ENCODE results near the gene SHROOM3. TPM values are rescaled to one million over a fixed set of nuclear protein-coding genes. Genes with fewer than 3 reads are reported as not detected.

Gene SHROOM3
- total RNA-seq, 1 experiment from 2014 or later, result 27.6 TPM

GRCh38 chr4:76420188-76420761 lies 14.8 kb upstream of the SHROOM3 start:
- Histone ChIP-seq H2BK5ac (ENCODE audit: insufficient read length, low read length) (no peak overlapping the region), H4K20me1 (ENCODE audit: control insufficient read depth, insufficient read depth, insufficient read length) (no peaks in the 10 kb centered on the region), H3K23ac (ENCODE audit: insufficient read length, low read depth, low read length) (no peak overlapping the region), H2AK5ac (ENCODE audit: insufficient read length, low read length) (no peak overlapping the region), H3K9ac (ENCODE audit: extremely low read depth, insufficient read length, low read length) (no peak overlapping the region), H3K4me1 (ENCODE audit: insufficient read depth, low read length) (no peaks in the 10 kb centered on the region), H3K27ac (ENCODE audit: insufficient read length, low read depth, low read length) (no peak overlapping the region), H3K4ac (ENCODE audit: low read depth, low read length) (no peak overlapping the region), H4K91ac (ENCODE audit: insufficient read length, low read depth, low read length) (no peak overlapping the region), H3K56ac (ENCODE audit: insufficient read length, low read depth, low read length) (no peak overlapping the region), H2BK120ac (ENCODE audit: low read depth, low read length, poor library complexity, severe bottlenecking) (no peak overlapping the region), H3K18ac (ENCODE audit: insufficient read length, low read depth, low read length) (no peak overlapping the region), H4K8ac (replicated peaks; ENCODE audit: insufficient read length, low read depth, low read length) (no peak overlapping the region), H2BK12ac (ENCODE audit: insufficient read length, low read depth, low read length) (no peak overlapping the region), H3K14ac (ENCODE audit: insufficient read depth, low read length) (no peak overlapping the region), H3K79me2 (ENCODE audit: insufficient read depth, low read length) (no peaks in the 10 kb centered on the region), H3K9me3 (ENCODE audit: control insufficient read depth, low read depth, low read length) (peaks cover 5% of the 10 kb centered on the region), H2AFZ (ENCODE audit: low read length) (no peak overlapping the region), H4K5ac (ENCODE audit: insufficient read length, low read depth, low read length) (no peak overlapping the region), H2BK20ac (ENCODE audit: low read depth, low read length, poor library complexity, severe bottlenecking) (no peak overlapping the region), H3K4me2 (ENCODE audit: insufficient read depth, insufficient read length, low read length) (no peak overlapping the region), H3T11ph (ENCODE audit: low read length) (no peak overlapping the region), H2BK15ac (ENCODE audit: low read depth, low read length) (no peak overlapping the region), H3K79me1 (ENCODE audit: insufficient read depth, low read depth, low read length, poor library complexity, severe bottlenecking) (no peaks in the 10 kb centered on the region), H3K23me2 (ENCODE audit: insufficient read length, low read depth, low read length, poor library complexity, severe bottlenecking) (no peaks in the 10 kb centered on the region), H3K27me3 (ENCODE audit: insufficient read depth, low read length) (no peaks in the 10 kb centered on the region)
- no CpG with 5 or more reads among the region's 18 CpGs for WGBS (ENCODE audit: extremely low coverage, insufficient read length, low lambda C conversion rate)
- no peak for TF ChIP-seq CTCF (conservative IDR thresholded peaks at IDR 0.05)
- H3K9me3 Mint-ChIP-seq, result peaks cover 23 to 28% of the 10 kb centered on the region in 2 experiments
- H3K36me3 Mint-ChIP-seq (ENCODE audit: insufficient read depth in 1 of 3, low read depth in 3 of 3), result peaks cover 8 to 18% (median 12%) of the 10 kb centered on the region in 3 experiments
- H3K4me3 Mint-ChIP-seq, result no peak overlapping the region
- DNase-seq, result no peak
- H3K27me3 Mint-ChIP-seq (ENCODE audit: low read depth), result no peaks in the 10 kb centered on the region
- H3K27ac Mint-ChIP-seq, result no peak overlapping the region
- H3K4me1 Mint-ChIP-seq, result peaks cover 11 to 13% of the 10 kb centered on the region in 2 experiments
